Activated T-helper 1 cell treated with Interleukin-2 at 50 U/mL for 16 hours (primary cell): ENCODE measurements around the gene PGLYRP1.

ENCODE experiments used
- DNase-seq: peaks from one replicate; pipeline ENCODE4 v3.0.0-alpha.2; 2020; ENCODE audit warnings: low read depth

PGLYRP1 gene

DNA sequence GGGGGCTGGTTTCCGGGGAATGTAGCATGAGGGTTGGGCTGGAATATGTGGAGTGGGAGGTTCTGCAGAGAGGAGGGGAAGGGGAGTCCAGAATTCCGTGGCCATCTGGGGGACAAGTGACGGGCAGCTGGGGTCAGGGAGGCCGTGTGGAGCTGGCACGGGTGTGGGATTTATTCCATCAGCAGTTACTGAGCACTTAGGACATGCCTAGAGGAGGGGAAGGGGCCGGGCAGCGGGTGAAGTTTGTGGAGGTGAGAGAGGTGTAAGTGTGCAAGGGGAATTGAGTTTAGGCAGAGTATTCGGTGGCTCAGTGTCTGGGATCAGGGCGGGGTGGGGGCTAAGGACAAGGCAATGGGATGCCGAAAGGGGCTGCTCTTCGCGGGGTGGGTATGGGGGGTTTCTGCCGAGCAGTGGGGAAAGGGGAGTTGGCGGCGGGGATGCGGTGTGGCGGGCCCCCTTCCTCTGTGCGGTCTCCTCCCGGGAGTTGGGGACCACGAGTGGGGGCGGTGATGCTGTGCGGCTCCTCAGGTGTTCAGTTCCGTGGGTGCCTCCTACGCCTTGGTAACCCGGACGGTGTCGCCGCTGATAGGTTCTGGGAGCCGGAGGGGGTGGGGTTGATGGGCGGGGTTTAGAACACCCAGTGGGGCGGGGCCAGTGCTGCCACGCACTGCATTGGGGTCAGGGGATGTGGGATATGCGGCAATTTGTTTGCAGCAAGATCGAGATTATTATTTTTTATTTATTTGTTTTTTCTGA, 22.2 kb downstream of the PGLYRP1 start:
- peak; percentile 55 for DNase-seq

GRCh38 chr19:45999653-46000121, 23.2 kb downstream of the PGLYRP1 start:
- DNase-seq = no peak

DNA sequence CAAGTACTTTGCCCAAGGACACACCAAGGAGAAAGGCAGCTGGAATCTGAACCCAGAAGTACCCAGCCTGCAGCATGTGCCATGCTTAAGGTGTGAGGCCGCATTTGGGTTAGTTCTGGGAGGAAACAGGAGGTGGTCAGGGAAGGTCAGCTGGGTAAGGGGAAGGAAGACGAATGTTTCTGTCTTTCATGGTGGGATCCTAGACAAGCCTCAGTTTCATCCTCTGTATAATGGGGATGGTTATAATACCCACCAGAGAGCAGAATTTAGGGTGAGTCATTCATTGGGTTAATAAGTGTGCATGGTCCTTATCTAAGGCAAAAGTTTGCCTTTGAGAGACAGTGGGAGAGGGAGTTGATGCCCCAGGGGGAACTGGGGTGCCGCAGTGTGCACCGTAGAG, 24.0 kb downstream of the PGLYRP1 start:
- DNase-seq = no peak

GRCh38 chr19:45996933-45997332, 25.9 kb downstream of the PGLYRP1 start:
- DNase-seq = no peak

- DNase-seq = no peak
Observed at GRCh38 chr19:45995715-45996385, 27.0 kb downstream of the PGLYRP1 start.

DNA sequence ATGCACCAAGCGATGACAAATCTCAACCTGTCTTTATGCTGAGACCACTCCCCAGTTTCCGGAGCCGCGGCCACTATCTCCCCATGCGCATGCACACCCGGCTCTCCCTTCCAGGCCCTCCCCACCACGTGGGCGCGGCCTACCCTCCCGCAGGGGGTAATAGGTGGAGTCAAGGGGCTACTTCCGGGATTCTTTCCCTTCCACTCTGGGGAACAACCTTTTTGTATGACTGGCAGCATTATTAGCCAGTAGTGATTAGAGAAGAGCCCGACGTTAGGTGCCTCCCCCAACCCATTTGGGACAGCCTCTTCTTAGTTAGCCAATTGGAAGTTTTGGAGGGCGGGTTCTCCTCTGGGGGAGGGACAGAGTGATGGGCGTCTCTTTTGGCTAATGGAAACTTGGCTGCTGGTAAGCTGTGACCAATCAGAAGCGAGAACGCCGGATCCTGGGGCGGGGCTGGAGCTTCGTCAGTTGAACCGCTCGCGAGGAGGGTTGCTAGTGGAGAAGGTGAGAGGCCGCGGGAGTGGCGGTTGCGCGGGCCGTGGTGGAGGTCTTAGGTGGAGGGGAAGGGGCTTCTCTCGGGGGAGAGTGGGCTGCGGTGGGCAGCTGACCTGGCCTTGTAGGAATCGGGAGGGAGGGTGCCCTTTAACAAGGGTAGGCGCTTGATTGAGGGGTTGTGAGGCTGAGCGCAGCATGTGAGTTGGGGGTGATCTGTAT, 27.7 kb downstream of the PGLYRP1 start, which contains the start of gene CCDC61:
Gene CCDC61, plus strand, starts transcription at position 470 of the 717 bp plus-strand sequence. CDS start 7,552 bp downstream, outside the sequence.
- peak; percentile 91 for DNase-seq

- DNase-seq = no peak
Observed at GRCh38 chr19:45994456-45994997, 28.3 kb downstream of the PGLYRP1 start.

DNA sequence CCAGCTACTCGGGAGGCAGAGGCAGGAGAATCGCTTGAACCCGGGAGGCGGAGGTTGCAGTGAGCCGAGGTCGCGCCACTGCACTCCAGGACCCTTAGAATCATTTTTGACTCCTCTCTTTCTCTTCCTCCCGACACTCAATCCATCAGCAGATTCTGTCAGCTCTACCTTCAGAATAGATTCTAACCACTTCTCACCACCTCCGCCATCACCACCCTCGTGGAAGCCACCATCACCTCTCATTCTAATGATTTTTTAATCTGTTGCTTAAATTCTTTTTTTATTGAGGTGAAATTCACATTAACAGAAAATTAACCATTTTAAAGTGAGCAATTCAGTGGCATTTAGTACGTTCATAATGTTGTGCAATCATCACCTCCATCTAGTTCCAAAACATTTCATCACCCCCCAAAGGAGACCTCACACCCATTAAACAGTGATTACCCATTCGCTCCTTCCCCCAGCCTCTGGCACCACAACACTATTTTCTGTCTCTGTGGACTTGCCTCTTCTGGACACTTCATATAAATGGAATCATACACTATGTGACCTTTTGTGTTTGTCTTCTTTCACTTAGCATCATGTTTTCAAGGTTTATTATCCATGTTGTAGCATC, 32.6 kb downstream of the PGLYRP1 start:
- DNase-seq = no peak

GRCh38 chr19:45985321-45985720, 37.5 kb downstream of the PGLYRP1 start:
- no peak for DNase-seq

GRCh38 chr19:45981350-45981749, 41.5 kb downstream of the PGLYRP1 start:
- DNase-seq = no peak

GRCh38 chr19:45978156-45978555, 44.7 kb downstream of the PGLYRP1 start:
- no peak for DNase-seq

GRCh38 chr19:45976178-45976577, 46.7 kb downstream of the PGLYRP1 start:
- no peak for DNase-seq

GRCh38 chr19:45975306-45976070, 47.4 kb downstream of the PGLYRP1 start:
- DNase-seq = no peak

- DNase-seq = no peak
Observed at GRCh38 chr19:45973553-45974338, 49.1 kb downstream of the PGLYRP1 start, which contains the start of gene NOVA2. TSS of gene NOVA2 (minus strand) at chr19:45973865. CDS start at chr19:45973351, 514 bp downstream.

GRCh38 chr19:45972947-45973540, 49.8 kb downstream of the PGLYRP1 start:
- no peak for DNase-seq

DNA sequence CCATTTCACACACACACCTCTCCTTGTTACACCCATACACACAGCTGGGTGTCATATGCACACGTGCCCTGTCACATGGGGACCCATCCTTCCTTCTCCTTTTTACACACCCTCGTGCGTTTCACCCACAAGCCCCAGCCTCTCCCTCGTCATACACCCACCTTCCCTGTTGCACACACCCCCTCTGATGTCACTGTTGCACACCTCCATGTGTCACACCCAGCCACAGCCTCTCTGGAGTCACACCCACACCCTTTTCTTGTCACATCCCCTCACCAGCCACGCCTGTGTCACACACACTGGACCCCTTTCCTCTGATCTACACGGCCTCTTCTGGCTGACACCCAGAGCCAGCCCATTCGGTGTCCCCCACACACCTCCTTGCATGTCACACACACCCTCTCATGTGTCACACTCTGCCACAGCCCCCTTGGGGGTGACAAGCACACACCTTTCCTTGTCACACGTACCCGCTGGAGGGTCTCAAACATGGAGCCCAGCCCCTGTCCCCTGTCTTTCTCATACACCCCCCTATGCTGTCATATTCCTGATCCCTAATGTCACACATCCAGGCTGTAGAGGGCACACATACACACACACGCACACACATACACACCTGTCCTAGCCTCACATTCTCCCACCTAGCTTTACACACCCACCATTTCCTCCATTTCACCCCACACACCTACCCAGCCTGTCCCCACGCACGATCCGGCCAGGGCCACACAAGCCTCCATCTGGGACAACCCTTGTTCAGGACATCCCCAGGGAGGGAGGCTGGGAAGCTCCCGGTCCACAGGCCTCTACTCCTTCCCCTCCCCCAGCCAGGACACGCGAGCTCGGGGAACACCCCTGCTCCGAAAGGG, 50.5 kb downstream of the PGLYRP1 start:
- no peak for DNase-seq

GRCh38 chr19:45971260-45971902, 51.5 kb downstream of the PGLYRP1 start:
- DNase-seq = no peak

- no peak for DNase-seq
Observed at GRCh38 chr19:45969676-45970075, 53.2 kb downstream of the PGLYRP1 start.
